Activated naive CD8-positive, alpha-beta T cell treated with anti-CD3 and anti-CD28 coated beads, Interleukin-2, amount 10 ng/mL, durations not matched to agents 7 days and 5 days (primary cell): ENCODE measurements around the gene TTC27. TPM values are rescaled to one million over a fixed set of nuclear protein-coding genes. Genes with fewer than 3 reads are reported as not detected.
"Not testable (repeated sequence)": the region's sequence is repeated elsewhere in the genome, so short reads cannot be mapped to it uniquely, and the experiment has no call there.

Experiments used
- ATAC-seq: fragments of 150-1000 bp; cut with Tn5 transposase; one replicate; pipeline ENCODE4 v1.10.0; 2021; ENCODE audit warnings: low read depth, moderate library complexity
- POLR2A ChIA-PET: fragments of 350-600 bp; sonication (Branson Sonifier 250); formaldehyde crosslinking; loops from one replicate; lab custom pipeline; 2021; ENCODE audit warnings: antibody characterized with exemption; lab: Charles Lee
- DNase-seq: peaks from one replicate; pipeline ENCODE4 v3.0.0; 2021
- H3K27ac Mint-ChIP-seq: one replicate; pipeline ENCODE4 v1.8.0; 2022; ENCODE audit warnings: mild to moderate bottlenecking, mixed read lengths
- H3K27me3 Mint-ChIP-seq: one replicate; pipeline ENCODE4 v1.8.0; 2022; ENCODE audit warnings: mild to moderate bottlenecking, moderate library complexity, mixed read lengths
- H3K36me3 Mint-ChIP-seq: one replicate; pipeline ENCODE4 v1.8.0; 2021; ENCODE audit warnings: mild to moderate bottlenecking, mixed read lengths
- H3K4me1 Mint-ChIP-seq: one replicate; pipeline ENCODE4 v1.8.0; 2021; ENCODE audit warnings: mixed read lengths
- H3K4me3 Mint-ChIP-seq: one replicate; pipeline ENCODE4 v1.8.0; 2022; ENCODE audit warnings: mild to moderate bottlenecking, moderate library complexity, mixed read lengths
- H3K9me3 Mint-ChIP-seq: one replicate; pipeline ENCODE4 v1.8.0; 2021; ENCODE audit warnings: mixed read lengths
- total RNA-seq, 2 experiments: library from RNA; stranded (reverse); gene quantifications; one replicate each; pipeline ENCODE4 v1.2.3, GENCODE V29; 2021

The TTC27 gene
- total RNA-seq, 2 experiments from 2014 or later: 14.9 to 19.4 TPM

DNA sequence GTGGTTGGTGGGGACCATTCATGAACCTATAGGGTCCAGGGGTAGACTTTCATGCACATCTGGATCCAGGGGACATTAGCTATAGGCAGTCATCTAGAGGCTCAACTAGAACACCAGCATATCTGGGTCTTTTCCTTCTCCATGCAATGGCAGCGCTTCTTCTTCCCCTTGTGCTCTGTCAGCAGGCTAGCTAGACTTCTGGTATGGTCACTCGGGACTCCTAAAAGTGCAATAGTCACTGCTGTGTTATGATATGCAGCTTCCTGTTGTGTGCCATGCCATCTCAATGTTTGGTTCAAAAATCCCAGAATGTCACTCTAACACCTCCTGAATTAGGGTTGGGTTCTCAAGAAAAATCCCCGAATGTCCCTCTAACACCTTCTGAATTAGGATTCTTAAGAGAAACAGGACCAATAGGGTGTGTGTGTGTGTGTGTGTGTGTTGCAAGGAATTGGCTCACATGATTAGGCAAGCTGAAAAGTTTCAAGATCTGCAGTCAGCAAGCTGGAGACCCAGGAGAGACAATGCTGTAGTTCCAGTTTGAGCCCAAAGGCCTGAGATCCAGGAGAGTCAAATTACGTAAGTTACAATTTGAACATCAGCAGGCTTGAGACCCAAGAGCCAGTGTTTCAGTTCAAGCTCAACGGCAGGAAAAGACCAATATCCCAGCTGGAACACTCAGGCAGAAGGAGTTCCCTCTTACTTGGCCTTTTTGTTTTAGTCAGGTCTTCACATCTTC lies 221.8 kb downstream of the TTC27 start:
- H3K4me3 Mint-ChIP-seq: no peak overlapping the region
- peaks cover 7% of the 10 kb centered on the region for H3K27me3 Mint-ChIP-seq
- POLR2A ChIA-PET: no interaction called here
- H3K27ac Mint-ChIP-seq: no peak overlapping the region
- DNase-seq: no peak
- no peaks in the 10 kb centered on the region for H3K36me3 Mint-ChIP-seq
- ATAC-seq: no peak
- no peaks in the 10 kb centered on the region for H3K9me3 Mint-ChIP-seq
- no peaks in the 10 kb centered on the region for H3K4me1 Mint-ChIP-seq

DNA sequence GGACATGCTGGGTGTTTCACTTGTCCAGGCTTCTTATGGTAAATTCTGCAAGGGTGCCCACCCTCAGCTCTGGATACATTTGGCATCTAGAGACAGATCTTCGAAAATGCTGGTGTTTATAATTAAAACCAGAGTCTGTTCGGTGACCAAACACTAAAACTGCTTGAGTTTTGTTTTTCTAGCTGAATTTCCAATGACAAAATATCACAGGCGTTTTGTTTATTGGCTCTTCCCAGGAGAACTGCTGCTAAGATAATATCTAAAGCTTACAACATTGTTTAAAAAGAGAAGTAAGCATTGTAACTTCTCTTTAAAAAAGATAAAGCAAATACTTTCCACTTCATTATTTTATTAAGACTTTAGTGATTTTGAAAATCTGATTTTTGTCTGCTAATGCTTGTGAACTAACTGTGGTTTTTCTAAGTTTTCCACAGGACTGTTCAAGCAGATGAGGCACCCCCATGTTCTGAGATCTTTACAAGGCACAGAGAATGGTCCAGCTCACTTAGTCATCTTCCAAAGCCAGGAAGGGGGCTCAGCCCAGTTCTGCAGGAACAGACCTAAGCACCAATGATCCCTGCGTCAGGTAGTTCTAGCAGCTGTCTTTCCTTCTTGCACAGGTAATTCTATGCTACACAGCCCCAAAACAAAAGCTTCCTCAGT lies 224.1 kb downstream of the TTC27 start:
- Mint-ChIP-seq H3K27ac (no peak overlapping the region), H3K27me3 (peaks cover 5% of the 10 kb centered on the region), H3K36me3 (no peaks in the 10 kb centered on the region), H3K4me3 (no peak overlapping the region), H3K4me1 (no peaks in the 10 kb centered on the region), H3K9me3 (no peaks in the 10 kb centered on the region)
- ATAC-seq (no peak), DNase-seq (no peak)
- POLR2A ChIA-PET: no interaction called here

DNA sequence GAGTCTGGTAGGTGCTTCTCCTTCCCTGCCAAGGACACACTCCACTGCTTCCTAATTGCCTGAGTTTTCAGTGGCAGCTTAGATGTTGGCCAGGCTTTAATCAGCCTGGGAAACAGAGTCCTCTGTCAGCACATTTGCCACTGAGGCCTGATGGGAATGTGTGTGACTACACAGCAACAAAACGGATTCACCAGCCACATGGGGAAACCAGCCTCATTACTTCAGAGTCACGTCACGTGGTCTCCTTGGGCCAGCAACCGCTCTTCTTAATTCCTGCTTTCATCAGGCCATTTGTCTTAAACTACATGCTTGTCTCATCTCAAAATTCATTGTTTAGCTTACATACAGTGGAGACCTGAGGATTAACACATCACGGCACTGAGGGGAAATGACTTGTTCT lies 225.0 kb downstream of the TTC27 start:
- no peak for DNase-seq

DNA sequence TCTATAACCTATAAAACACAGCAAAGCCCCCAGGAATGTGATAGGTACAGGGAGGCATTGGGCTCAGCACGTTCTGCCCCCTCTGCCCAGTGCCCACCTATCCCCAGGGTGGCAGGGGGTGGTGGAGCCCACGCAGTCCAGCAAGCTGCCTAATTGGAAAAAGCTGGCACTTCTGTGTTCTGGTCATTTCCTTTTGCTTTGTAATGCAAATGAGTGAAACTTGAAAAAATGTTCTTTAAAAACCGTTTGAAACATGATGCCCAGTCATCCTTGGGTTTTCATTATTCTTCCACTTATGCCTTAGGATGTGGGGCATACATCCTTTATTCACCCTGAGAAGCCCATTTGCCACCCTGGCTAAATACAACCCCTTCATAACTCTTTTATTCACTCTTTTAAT lies 229.0 kb downstream of the TTC27 start:
- no peak for DNase-seq
- Mint-ChIP-seq H3K27ac (no peak overlapping the region), H3K36me3 (no peaks in the 10 kb centered on the region), H3K9me3 (no peaks in the 10 kb centered on the region), H3K27me3 (peaks cover 5% of the 10 kb centered on the region), H3K4me1 (no peaks in the 10 kb centered on the region), H3K4me3 (no peak overlapping the region)
- no peak for ATAC-seq
- POLR2A ChIA-PET: no interaction called here

More for the DNA sequence above, 225.0 kb downstream of the TTC27 start:
- H3K36me3 Mint-ChIP-seq: no peaks in the 10 kb centered on the region
- H3K4me1 Mint-ChIP-seq: no peaks in the 10 kb centered on the region
- no peak for ATAC-seq
- H3K4me3 Mint-ChIP-seq: no peak overlapping the region
- POLR2A ChIA-PET: no interaction called here
- no peak overlapping the region for H3K27ac Mint-ChIP-seq
- H3K27me3 Mint-ChIP-seq: peaks cover 5% of the 10 kb centered on the region
- H3K9me3 Mint-ChIP-seq: no peaks in the 10 kb centered on the region

DNA sequence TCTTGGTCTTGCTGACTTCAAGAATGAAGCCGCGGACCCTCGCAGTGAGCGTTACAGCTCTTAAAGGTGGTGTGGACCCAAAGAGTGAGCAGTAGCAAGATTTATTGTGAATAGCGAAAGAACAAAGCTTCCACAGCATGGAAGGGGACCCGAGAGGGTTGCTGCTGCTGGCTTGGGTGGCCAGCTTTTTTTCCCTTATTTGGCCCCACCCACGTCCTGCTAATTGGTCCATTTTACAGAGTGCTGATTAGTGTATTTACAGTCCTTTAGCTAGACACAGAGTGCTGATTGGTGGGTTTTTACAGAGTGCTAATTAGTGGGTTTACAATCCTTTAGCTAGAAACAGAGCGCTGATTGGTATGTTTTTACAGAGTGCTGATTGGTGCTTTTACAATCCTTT lies 230.9 kb downstream of the TTC27 start:
- DNase-seq (no peak), ATAC-seq (no peak)
- Mint-ChIP-seq H3K27ac (no peak overlapping the region), H3K9me3 (no peaks in the 10 kb centered on the region), H3K27me3 (peaks cover 5% of the 10 kb centered on the region), H3K36me3 (no peaks in the 10 kb centered on the region), H3K4me1 (no peaks in the 10 kb centered on the region), H3K4me3 (no peak overlapping the region)
- POLR2A ChIA-PET: no interaction called here

DNA sequence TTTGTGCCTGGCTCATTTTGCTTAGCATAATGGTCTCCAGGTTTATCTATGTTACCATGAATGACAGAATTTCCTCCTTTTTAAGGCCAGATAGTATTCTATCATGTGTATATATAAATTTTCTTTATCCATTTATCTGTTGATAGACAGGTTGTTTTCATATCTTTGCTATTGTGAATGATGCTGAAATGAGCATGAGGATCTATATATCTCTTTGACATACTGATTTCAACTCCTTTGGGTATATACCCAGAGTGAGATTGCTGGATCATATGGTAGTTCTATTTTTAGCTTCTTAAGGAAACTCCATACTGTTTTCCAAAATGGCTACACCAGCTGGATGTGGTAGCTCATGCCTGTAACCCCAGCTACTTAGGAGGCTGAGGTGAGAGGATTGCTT lies 232.5 kb downstream of the TTC27 start:
- no peak overlapping the region for H3K4me3 Mint-ChIP-seq
- POLR2A ChIA-PET: no interaction called here

DNA sequence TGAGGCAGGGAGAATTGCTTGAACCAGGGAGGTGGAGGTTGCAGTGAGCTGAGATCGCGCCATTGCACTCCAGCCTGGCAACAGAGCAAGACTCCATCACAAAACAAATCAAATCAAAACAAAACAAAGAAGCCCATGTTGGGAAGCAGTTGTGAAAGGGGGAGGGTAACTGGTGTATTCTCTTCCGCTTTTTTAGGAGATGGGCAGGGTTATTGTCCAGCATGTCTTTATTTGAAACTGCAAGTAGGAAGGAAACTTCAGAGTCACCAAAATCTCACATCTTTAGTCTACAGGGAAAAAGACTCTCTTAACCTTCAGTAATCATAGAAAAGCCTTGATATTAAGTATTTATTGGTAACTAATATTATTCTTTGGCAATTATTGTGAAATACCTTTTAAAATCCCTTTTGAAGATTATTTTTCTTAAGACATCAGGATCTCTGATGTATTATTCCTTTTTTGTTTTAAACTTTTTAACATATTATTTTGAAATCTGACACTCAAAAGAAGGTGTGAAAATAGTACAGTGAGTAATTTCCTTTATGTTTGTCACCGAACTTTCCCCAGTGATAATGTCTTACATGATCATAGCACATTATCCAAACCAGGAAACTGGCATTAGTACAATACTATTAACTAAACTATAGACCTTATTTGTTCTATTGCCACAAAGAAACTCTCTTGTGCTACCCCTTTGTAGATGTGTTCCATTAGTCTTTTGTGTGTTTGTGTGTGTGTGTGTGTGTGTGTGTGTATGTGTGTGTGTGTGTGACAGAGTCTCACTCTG lies 234.6 kb downstream of the TTC27 start:
- H3K4me3 Mint-ChIP-seq: no peak overlapping the region
- DNase-seq (no peak), ATAC-seq (no peak)
- no peaks in the 10 kb centered on the region for H3K4me1 Mint-ChIP-seq
- H3K36me3 Mint-ChIP-seq: no peaks in the 10 kb centered on the region
- peaks cover 2% of the 10 kb centered on the region for H3K9me3 Mint-ChIP-seq
- POLR2A ChIA-PET: no interaction called here
- peaks cover 3% of the 10 kb centered on the region for H3K27me3 Mint-ChIP-seq
- H3K27ac Mint-ChIP-seq: no peak overlapping the region

More for the DNA sequence above, 232.5 kb downstream of the TTC27 start:
- Mint-ChIP-seq H3K27me3 (peaks cover 3% of the 10 kb centered on the region), H3K27ac (no peak overlapping the region), H3K9me3 (no peaks in the 10 kb centered on the region), H3K4me1 (no peaks in the 10 kb centered on the region), H3K36me3 (no peaks in the 10 kb centered on the region)
- no peak for DNase-seq
- ATAC-seq: no peak

DNA sequence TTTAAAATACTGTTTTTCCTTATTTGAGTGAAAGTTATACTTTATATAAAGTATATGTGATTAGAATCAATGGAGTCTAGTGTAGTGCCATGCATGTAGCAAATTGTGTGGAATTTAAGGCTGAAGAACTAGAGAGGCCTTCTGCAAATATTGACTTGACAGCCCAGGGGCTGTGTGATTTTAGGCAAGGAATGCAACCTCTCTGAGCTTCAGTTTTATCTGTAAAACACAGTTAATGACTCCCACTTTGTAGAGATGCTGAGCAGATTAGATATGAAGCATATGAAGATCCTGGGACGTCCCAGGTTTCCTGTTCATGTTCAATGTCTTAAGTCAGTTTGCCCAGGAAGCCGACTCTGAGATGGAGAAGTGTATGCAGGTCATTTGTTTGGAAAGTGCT lies 235.5 kb downstream of the TTC27 start:
- POLR2A ChIA-PET: no interaction called here
- peaks cover 3% of the 10 kb centered on the region for H3K27me3 Mint-ChIP-seq
- peaks cover 2% of the 10 kb centered on the region for H3K9me3 Mint-ChIP-seq
- H3K4me1 Mint-ChIP-seq: no peaks in the 10 kb centered on the region
- H3K36me3 Mint-ChIP-seq: no peaks in the 10 kb centered on the region
- H3K27ac Mint-ChIP-seq: no peak overlapping the region
- no peak overlapping the region for H3K4me3 Mint-ChIP-seq
- ATAC-seq (no peak), DNase-seq (no peak)

DNA sequence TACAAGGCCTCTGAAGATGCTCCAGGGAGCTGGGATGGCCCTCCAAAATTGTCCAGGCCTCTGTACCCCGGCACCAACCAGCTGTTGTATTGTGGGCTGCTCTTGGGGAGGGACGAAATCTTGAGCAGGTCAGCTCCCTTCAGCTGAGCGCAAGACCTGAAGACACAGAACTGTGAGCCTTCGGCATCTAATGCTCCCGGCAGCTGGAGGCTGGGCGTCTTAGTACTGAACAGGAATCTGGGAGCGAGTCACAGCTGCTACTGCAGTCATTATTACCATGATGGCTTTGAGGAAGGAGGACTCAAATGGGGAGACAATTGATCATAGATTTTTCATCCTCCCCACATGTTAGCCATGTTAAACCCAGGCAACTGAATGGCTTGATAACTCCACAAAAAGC lies 236.0 kb downstream of the TTC27 start:
- H3K27ac Mint-ChIP-seq: no peak overlapping the region
- no peaks in the 10 kb centered on the region for H3K4me1 Mint-ChIP-seq
- DNase-seq (no peak), ATAC-seq (no peak)
- peaks cover 3% of the 10 kb centered on the region for H3K27me3 Mint-ChIP-seq
- no peak overlapping the region for H3K4me3 Mint-ChIP-seq
- H3K9me3 Mint-ChIP-seq: peaks cover 2% of the 10 kb centered on the region
- POLR2A ChIA-PET: no interaction called here
- H3K36me3 Mint-ChIP-seq: no peaks in the 10 kb centered on the region

DNA sequence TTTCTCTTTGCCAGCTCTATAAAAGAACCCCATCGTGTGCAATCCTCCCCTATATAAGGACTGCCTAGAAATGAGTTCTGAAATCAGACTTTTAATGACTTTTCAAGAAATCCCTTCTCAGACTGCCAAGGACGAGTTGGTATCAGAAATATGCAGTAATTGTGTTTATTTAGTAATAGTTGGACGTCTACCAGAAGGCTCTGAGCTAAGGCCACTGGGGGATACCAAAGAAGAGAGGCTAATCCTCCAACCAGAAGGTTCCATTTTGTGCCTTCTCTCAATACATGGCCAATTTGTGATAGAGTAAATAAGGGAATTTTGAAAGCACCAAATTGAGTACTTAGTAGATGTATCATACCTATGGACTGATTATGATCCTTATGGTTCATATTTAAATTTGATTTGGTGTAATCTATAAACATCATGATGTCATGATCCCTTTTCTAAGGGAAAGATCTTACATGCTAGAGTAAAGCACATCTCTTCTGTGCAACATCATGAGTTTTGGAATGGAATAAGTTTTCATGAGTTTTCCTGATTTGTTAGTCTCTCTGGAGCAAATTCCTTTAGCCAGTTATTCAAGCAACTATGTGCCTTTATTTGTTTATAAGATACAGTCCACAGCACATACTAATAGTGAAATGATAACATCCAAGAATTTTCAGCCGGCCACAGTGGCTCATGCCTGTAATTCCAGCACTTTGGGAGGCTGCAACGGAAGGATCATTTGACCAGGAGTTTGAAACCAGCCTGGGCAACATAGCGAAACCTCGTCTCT lies 236.7 kb downstream of the TTC27 start:
- H3K27me3 Mint-ChIP-seq: peaks cover 3% of the 10 kb centered on the region
- DNase-seq: no peak
- H3K4me3 Mint-ChIP-seq: no peak overlapping the region
- H3K27ac Mint-ChIP-seq: no peak overlapping the region
- POLR2A ChIA-PET: no interaction called here
- no peaks in the 10 kb centered on the region for H3K36me3 Mint-ChIP-seq
- H3K4me1 Mint-ChIP-seq: no peaks in the 10 kb centered on the region
- peaks cover 2% of the 10 kb centered on the region for H3K9me3 Mint-ChIP-seq
- ATAC-seq: no peak

DNA sequence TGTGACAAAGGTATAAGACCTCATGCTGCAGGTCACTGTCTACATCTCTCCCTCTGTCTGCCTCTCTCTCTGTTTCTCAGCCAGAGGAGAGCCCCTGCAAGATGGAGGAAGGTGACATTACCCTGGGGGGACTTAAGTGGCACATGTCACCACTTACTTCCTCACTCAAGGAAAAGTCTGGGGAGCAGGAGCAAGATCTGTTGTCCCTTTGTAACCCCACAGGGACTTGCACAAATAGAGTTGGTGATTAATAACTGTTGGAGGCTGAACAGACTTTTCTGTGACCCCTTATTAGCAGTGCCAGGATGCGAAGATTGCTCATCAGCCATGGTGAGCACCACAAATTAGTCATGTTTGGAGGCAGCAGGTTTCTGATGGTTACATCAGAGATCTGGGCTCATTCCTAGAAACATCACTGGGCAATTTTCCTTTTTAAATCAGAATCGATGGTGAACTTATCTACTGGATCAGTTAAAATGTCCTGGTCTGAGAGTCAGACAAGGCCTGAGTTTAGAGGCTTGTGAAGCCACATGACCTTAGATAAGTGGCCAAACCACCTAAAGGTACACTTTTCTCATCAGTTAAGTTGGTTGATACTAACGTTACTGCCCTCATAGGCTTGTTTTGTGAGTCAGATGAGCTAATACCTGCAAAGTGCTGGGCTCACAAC lies 237.7 kb downstream of the TTC27 start:
- H3K36me3 Mint-ChIP-seq: no peaks in the 10 kb centered on the region
- DNase-seq (no peak), ATAC-seq (no peak)
- POLR2A ChIA-PET: no interaction called here
- H3K4me1 Mint-ChIP-seq: no peaks in the 10 kb centered on the region
- H3K27ac Mint-ChIP-seq: no peak overlapping the region
- H3K4me3 Mint-ChIP-seq: no peak overlapping the region
- peaks cover 3% of the 10 kb centered on the region for H3K27me3 Mint-ChIP-seq
- peaks cover 2% of the 10 kb centered on the region for H3K9me3 Mint-ChIP-seq

DNA sequence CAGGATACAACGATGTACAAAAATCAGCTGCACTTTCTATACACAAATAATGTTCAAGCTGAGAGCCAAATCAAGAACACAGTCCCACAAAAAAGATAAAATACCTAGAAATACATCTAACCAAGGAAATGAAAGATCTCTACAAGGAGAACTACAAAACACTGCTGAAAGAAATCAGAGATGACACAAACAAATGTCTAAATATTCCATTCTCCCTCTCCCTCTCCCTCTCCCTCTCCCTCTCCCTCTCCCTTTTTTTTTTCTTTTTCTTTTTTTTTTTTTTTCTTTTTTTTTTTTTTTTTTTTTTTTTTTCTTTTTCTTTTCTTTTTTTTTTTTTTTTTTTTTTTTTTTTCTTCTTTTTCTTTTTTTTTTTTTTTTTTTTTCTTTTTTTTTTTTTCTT lies 238.6 kb downstream of the TTC27 start:
- ATAC-seq, H3K9me3 Mint-ChIP-seq, DNase-seq, H3K4me3 Mint-ChIP-seq, H3K27me3 Mint-ChIP-seq, H3K4me1 Mint-ChIP-seq, POLR2A ChIA-PET, H3K27ac Mint-ChIP-seq, H3K36me3 Mint-ChIP-seq: not testable (repeated sequence)
